ENCODE measurements around the gene HSPA12B.

- TF ChIP-seq POLR2A (IDR thresholded peaks at IDR 0.05) = no peak
- no peak for TF ChIP-seq CTCF (IDR thresholded peaks at IDR 0.05)
These were observed 68.4 kb downstream of the HSPA12B start for GRCh38 chr20:3800878-3801260.

Data from vagina (tissue), 2 donors.